ENCODE data around the gene PDC.
"Not testable (repeated sequence)": the region's sequence is repeated elsewhere in the genome, so short reads cannot be mapped to it uniquely, and the experiment has no call there.

PDC gene

DNA sequence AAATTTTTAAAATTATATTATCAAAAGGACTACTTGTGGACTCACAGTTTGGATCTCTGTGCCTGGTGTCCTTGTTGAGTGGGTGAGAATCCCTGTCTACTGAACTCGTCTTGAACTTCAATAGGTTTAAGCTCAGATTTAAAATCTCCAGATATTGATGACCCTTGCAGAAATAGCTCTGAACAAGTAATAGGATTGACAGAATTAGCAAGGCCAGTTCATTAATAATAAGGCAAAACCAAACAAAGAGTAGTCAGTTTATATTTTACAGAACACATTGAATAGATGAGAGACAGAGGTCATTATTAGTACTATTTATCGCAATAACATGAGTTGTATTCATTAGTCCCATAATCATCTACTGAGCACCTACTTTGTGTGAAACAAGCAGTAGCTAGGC is at the start of gene PDC:
TSS of gene PDC (minus strand) at position 101 of the 400 bp plus-strand sequence. CDS start 11,655 bp downstream, outside the sequence.
- no peak for DNase-seq

DNA sequence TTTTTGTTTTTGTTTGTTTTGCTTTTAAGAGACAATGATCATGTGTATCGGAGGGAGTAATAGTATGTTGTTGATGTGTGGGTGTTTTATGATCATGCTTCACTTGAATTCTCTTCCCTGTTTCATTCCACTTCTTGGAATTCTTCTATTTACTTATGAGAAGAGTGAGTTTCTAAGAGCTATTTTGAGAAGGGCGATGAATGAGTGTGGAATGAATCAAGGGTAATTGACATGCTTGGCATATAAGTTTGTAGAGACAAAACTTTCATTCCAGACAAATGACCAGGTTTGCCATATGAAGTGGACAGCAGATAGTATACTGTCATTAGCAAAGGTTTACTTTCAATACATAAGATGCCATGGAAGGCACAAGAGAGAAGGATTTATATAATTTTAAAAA is 42.3 kb upstream of the PDC start:
- DNase-seq = no peak

DNA sequence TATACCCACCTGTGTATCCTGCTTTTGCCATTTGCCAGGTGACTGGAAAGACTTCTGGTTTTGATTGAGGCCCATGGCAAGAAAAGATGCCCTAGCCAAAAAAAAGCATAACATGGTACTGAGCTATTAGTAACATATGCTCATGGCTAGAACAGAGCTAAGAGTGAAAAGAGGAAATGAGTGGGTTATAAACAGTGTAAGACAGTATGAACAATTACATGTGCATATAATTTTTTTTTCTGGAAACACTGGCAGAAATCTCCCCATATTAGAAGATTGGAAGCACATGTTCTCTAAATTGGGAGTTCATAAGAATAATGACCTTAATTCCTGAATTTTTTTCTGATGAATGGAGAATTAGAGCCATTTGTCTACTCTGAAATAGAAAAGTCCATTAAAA is 41.2 kb upstream of the PDC start:
- DNase-seq = no peak

DNA sequence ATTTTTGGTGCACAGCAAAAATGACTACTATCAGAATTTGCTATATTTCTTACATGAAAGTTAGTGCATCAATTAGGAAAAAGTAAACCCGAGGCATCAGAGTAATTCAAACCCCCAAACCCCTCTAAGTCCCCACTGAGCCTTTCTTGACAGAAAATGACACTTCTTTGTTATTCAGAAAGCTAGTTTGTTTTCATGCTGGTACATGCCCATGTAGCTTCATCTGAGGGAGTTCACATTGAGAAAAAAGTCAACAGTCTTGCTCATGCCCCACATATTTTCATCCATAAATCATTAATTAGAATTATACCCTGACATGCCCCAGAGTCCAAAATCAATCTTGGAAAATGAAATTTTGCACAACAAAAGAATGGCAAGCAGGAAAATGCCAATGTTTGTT is 39.9 kb upstream of the PDC start:
- no peak for DNase-seq

DNA sequence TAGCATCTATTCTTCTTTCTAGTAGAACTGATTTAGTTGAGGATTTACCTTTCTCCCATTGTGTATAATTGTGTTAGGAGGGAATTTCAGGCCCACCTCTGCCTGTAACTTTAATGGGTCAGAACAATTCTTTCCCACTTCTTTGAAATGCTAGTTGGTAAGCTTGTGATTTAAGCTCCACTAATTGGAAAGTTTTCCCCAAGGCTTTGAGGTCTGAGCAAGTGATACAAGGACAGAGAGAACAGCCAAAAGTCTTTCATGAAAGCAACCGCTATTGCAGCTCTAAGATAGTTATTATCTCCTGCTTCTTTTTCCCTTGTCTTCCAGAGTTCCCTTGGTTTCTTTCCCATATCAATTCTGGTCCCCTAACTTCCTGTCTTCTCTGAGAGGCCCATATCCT is 38.7 kb upstream of the PDC start:
- no peak for DNase-seq

DNA sequence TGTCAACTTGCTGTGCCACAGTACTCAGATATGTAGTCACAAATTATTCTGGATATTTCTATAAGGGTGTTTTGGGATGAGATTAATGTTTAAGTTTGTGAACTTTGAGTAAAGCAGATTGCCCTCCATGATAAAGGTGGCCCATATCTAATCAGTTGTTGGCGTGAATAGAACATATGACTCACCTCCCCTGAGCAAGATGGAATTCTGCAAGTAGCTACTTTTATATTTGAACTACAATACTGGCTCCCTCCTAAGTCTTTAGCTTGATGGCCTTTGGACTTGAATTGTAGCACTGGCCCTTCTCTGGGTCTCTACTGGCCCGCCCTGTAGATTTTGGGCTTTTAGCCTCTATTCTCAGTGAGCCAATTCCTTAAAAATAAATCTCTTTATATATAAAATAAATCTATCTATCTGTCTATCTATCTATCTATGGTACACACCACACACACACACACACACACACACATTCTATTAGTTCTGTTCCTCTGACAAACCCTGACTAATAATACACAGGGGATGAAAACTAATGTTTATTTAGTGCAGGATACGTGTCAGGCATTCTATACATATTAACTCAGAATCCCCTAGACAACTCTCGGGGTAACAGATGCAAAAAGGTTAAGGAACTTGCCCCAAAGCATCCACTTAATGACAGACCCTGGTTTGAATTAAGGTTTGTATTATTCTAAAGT is 37.9 kb upstream of the PDC start:
- DNase-seq = no peak

DNA sequence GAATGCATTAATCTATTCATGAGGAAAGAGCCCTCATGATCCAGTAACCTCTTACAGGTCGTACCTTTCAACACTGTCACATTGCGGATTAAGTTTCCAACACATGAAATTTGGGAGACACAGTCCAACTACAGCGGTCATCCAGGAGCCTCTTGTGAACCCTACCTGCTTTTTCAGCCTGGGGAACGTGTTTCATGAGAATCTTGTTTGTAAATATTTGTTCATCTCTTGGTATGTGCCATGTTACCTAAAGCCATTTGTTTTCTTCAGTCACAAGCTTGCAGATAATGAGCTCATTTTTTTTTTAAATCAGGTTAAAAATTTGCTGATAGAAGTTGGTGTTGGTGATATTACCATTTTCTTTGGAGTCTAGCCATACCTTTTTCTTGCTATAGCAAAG is 37.2 kb upstream of the PDC start:
- no peak for DNase-seq

DNA sequence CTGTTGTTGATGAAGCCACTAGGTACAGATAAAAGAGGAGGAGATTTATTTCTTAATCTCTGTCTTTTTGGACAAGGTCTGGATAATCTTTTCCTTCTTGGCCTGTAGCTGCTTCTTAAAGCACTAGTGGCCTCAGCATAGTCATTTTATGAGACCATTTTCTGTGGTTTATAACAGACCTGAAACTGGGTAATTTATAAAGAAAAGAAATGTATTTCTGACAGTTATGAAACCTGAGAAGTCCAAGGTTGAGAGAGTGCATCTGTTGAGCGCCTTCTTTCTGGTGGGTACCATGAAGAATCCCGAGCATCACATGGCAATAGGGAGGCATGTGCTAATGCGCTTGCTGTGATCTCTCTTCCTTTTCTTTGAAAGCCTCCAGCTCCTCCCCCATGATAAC is 36.7 kb upstream of the PDC start:
- no peak for DNase-seq

DNA sequence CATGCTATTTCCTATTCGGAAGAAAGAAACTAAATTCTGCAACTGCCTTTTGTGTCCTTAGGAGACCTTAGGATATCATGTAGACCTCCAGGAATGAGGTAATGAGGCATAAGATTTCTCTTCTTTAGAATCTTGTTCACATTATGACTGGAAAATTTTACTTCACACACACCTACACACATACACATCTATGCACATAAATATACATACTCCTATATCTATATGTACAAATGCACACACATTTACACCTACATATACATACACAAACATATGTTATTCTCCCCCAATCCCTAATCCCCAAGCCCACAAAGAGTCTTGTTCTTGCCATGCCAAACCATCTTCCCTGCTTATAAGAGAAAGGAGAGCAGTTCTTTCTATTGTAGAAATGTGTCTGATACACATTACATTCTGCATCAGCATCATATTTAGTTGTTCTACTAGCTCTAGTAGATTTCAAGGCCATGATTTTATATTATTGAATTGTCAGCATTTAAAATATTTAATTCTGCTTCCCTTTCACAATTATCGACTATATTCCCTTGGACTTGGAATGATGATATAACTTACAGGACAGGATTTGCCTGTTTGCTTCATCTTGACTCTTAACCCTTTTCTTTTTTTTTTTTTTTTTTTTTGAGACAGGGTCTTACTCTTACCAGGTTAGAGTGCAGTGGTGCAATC is 35.4 kb upstream of the PDC start:
- DNase-seq = no peak

DNA sequence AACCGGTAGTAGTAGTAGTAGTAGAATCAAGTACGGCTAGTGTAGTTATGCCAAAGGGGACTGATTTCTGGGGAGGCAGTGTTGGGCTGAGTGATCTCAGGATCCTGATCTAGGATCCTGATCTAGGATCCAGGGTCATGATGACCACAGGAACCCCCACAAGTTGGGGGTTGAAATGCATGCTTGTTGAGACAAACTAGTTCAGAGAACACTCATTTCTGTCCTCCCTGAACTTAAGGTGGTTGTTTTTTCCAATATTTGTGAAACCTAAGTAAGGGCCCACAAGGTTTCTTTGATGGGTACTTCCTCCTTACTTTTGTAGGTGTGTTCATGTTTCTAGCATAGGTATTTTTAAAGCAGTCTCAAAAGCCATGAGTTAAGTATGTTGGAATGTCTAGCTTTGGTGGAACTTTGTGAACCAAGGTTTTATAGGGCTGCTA is 33.9 kb upstream of the PDC start:
- no peak for DNase-seq

DNA sequence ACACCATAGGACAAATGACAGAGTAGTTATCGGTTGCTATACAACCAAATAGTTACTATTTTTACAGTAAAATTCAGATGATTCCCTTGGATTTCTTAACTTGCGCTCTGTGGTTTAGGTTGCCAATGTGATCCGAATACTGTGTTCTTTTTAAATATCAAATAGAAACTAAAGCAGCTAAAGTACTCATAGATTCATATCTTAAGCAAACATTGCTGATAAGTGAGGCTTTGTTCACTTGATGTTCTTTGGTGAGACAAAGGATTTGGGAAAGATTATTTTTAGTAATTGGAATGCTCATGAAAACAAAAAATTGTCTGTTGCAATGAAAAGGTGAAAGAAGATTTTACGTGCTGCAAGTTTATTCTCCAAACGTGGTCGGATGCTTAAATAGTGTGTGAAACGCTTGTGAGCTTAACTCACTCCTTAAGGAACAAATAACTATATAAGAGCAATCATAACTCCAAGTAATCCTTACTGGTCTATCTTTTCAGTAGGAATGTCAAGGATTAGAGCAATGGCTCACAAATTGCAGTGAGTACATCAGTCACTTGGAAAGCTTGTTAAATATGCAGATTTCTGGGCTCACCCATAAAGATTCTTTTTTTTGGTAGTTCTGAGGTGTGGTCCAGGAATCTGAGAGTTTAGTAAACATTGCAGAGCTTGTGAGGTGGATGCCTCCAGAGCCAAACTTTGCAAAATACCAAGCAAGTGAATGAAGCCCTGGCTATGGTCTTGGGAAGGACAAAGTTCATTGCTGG is 31.8 kb upstream of the PDC start:
- DNase-seq = no peak

DNA sequence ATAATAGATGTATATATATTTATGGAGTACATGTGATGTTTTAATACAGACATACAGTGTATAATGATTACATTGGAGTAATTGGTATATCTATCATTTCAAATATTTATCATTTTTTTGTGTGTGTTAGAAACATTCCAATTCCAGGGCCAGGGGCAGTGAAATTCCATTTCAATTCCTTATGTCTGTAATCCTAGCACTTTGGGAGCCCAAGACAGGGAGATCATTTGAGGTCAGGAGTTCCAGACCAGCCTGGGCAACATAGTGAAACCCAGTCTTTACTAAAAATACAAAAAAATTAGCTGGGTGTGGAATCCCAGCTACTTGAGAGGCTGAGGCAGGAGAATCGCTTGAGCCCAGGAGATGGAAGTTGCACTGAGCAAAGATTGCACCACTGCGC is 30.4 kb upstream of the PDC start:
- no peak for DNase-seq

DNA sequence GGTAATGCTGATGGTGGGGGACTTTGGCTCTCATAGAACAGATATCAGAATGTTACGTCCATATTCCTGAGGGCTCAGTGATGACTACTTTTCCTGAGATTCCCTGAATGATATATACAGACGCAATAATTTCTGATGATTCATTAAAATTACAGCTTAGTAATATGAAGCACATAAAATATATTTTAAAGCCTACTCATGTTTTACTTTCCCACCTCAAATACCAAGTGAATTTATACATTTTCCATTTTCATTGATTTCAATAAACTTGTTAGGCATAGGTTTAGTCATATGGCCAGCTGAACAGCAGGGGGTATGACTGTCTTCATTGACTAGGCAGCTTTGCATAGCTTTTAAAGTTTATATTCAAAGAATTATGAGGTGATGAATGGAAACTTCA is 26.2 kb upstream of the PDC start:
- DNase-seq = no peak

DNA sequence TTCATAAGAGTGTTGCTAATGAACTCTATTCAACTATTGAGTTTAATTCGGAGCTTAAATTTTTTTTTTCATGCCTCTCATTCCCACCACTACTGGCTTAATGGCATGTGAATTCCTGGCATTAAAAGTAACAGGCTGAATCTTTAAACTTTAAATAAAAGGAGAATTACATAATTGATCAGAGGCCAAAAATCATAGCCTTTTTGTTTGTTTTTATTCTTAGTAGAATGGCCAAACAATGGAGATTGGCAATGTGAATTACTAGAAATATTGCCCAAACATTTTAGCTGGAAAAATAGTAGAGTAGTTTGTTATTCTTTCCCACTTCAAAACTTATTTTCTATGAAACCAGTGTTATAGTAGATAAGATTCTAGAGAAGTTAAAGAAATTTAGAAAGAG is 25.1 kb upstream of the PDC start:
- DNase-seq = no peak

DNA sequence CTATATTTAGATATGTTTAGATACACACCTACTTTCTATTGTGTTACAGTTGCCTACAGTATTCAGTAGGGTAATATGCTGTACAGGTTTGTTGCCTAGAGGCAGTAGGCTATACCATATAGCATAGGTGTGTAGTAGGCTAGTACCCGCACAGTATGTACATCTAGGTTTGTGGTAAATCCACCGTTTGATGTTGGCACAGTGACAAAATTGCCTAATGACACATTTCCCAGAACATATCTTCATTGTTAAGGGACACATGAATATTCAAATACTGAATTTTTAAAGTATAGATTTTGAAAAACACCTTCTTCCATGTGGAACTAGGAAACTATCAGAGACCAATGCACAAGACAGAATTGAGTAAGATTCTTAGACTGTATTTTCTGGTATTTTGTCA is 22.6 kb upstream of the PDC start:
- no peak for DNase-seq

DNA sequence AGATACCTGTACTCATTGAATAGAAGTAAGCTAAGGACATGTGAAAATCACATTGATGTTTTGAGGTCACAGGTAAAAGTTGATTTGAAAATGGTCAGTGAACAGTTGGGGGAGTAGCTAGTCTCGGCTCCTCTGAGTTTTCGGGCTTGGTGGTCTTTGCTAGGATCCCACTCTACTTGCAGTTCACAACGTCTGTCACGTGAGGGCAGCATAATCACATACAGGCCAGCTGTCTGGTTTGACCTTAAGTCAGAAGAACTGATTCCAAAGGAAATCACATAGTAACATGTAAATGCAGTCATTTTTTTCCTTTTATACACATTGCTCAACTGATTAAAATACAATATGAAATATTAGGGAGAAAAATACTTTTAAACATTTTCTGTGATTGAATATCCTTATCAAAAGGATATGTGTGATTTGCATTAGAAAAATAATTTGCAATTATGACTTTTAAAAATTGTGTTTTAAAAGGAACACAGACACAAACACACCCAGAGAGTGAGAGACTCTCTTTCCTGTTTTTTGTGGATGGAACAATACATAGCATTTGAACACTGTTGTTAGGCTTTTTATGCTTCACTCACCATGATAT is 21.8 kb upstream of the PDC start:
- peak in 1 of 2 experiments; percentile 24 for DNase-seq

DNA sequence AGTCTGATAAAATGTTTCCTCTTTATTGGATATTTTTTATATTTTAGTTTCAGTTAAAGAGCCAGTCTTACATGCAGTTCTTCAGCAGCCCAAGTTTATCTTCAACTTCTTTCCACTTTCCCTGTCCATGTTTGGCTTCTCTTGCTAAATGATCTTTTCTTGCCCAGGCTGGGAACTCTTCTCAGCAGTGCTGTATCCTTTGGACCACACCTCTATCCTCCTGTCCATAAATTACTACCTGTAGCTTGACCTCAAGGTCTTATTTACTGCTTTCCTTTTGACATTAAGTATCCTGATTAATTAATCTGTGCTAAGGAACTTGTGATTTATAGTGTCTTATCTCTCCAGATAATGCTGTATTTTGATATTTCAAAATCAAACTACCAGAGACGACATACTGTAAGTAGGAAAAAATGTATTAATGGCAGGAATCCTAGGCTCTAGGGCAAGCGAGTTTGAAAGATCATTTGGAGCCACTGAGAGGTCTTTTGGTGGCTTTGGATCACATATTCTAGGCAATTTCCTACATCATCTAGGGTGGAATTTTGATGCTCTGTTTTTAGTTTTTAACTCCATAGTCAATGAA is 20.5 kb upstream of the PDC start:
- no peak for DNase-seq

DNA sequence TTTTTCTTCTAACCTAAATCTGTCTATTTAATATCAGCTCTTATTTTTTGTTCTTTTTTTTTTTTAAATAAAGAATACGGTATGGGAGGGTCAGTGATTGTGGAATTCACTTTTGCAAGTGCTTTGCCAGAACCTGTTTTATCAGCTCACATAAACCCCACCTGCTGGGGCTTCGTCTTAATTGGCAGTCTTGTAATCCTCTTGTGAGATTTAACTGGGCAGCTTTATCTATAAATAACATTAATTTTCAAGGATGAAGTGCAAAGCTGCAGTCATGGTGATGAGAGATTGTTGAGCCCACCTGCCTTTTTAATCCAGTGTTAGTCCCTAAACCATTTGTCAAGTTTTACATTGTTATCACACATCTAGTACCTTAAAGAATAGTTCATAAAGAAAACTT is 18.2 kb upstream of the PDC start:
- no peak for DNase-seq

DNA sequence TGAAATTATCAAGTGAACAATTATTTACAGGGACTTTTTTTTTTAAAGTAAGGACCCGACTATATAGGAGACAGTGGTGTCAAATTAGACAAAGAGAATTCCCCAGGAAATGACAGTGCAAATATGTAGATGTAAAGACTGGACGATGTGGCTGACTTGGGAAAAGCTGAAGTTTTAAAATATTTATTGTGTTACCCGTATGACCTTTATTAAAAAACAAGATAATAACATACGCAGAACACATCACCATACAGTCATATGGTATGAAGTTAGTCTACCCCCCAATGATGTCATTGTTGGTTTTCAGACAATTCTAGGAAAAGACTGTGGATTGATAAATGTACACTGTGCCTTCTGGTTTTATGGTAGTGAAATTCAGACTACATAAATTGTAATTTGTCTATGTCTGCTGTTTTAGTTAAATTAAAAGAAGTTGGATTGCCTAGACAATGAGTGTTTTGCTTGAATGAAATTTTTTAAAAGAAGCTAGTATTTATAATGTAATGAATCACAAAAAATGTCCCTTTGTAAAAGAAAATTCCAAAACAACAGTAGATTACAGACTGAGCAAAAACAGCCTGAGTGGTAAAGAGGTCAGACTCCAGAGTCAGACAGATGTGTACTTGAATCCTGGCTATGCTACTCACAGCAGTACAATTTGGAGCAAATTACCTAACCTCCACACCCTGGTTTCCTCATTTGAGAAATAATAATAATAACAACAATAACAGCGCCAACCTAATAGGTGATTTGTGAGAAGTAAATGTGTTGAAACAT is 15.5 kb upstream of the PDC start:
- no peak for DNase-seq

DNA sequence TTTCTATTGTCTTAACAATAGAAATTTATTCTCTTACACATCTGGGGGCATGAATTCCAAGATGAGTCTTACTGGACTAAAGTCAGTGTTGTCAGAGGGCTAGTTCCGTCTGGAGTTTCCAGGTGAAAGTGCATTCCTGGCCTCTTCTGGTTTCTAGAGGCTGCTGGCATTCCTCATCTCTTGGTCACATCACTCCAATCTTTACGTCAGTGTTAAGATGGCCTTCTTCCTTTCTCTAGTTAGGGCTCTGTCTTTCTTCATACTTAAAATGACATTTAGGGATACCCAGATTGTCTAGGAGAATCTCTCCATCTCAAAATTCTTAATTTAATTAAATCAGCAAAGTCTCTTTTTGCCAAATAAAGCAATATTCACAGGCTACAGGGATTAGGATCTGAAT is 13.3 kb upstream of the PDC start:
- DNase-seq = no peak

DNA sequence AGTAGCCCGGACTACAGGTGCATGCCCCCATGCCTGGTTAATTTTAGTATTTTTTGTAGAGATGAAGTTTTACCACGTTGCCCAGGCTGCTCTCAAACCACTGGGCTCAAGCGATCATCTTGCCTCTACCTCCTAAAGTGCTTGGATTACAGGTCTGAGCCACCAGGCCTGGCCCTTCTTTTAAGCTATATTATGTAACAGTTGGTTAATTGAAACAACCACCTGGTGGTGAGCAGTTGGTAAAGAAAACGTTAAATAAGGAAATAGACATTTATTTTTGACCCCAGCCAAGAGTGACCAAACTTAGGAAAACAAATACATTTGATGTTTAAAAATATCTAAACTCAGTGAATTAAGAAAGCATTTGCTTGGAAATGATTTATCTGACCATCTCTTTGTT is 12.1 kb upstream of the PDC start:
- no peak for DNase-seq

DNA sequence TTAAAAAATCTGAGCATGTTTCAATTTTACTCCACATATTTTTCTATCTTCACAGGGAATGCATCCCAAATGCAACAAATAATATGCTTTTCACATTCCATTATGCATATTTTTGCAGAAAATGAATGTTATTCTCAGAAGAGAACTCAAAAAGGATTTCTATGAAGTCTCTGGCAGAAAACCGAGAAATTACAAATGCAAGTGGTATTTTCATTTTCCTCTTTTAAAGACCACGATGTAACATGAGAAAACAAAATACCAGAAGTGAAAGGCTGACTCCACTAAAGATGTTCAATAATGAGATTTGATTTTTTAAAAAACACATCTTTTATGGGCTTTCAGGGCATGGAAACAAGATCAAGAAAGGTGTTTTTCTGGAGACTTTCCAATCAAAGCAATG is 5.0 kb upstream of the PDC start:
- DNase-seq = no peak

DNA sequence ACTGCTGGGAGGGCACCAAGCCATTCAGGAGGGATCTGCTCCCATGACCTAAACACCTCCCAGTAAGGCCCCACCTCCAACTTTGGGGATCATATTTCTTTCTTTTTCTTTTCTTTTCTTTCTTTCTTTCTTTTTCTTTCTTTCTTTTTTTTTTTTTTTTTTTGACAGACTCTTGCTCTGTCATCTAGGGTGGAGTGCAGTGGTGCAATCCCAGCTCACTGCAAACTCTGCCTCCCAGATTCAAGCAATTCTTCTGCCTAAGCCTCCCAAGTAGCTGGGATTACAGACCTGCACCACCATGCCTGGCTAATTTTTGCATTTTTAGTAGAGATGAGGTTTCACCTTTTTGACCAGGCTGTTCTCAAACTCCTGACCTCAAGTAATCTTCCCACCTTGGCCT is 4.6 kb upstream of the PDC start:
- DNase-seq = not testable (repeated sequence)
